Fibroblast of peridontal ligament (primary cell): Measurements from ENCODE around the gene BRSK1.

Experiments used
- DNase-seq: peaks from one replicate; pipeline ENCODE4 v3.0.0-alpha.2; 2010; ENCODE audit errors: extremely low read depth

Gene BRSK1

GRCh38 chr19:55304279-55304978 lies 20.6 kb downstream of the BRSK1 start:
- DNase-seq: no peak

GRCh38 chr19:55304980-55305379 lies 21.2 kb downstream of the BRSK1 start:
- no peak for DNase-seq

GRCh38 chr19:55305491-55305890 lies 21.7 kb downstream of the BRSK1 start:
- peak; percentile 11 for DNase-seq

GRCh38 chr19:55305983-55306562 lies 22.3 kb downstream of the BRSK1 start:
- no peak for DNase-seq

GRCh38 chr19:55306712-55307111 lies 22.9 kb downstream of the BRSK1 start:
- DNase-seq: no peak

GRCh38 chr19:55308281-55308680 lies 24.5 kb downstream of the BRSK1 start:
- no peak for DNase-seq

- no peak for DNase-seq
These were observed 25.7 kb downstream of the BRSK1 start for GRCh38 chr19:55309448-55309847.

- no peak for DNase-seq
These were observed 26.7 kb downstream of the BRSK1 start for GRCh38 chr19:55310498-55310897.

GRCh38 chr19:55311397-55311796 lies 27.6 kb downstream of the BRSK1 start:
- no peak for DNase-seq

GRCh38 chr19:55311797-55312196 lies 28.0 kb downstream of the BRSK1 start:
- no peak for DNase-seq

GRCh38 chr19:55312621-55313512 lies 29.1 kb downstream of the BRSK1 start:
- DNase-seq: no peak

GRCh38 chr19:55314396-55314795 lies 30.6 kb downstream of the BRSK1 start:
- no peak for DNase-seq

GRCh38 chr19:55315956-55316525 lies 32.2 kb downstream of the BRSK1 start:
- DNase-seq: no peak

- no peak for DNase-seq
These were observed 32.8 kb downstream of the BRSK1 start for GRCh38 chr19:55316646-55317045.

GRCh38 chr19:55319785-55320184 lies 36.0 kb downstream of the BRSK1 start:
- DNase-seq: peak; percentile 38

GRCh38 chr19:55320844-55321419 lies 37.1 kb downstream of the BRSK1 start:
- no peak for DNase-seq

GRCh38 chr19:55321466-55322137 lies 37.8 kb downstream of the BRSK1 start:
- no peak for DNase-seq

GRCh38 chr19:55322204-55322885 lies 38.5 kb downstream of the BRSK1 start:
- DNase-seq: no peak

GRCh38 chr19:55324662-55325061 lies 40.9 kb downstream of the BRSK1 start:
- no peak for DNase-seq

- no peak for DNase-seq
These were observed 41.4 kb downstream of the BRSK1 start, which contains the start of gene TMEM150B for GRCh38 chr19:55325172-55325571. Gene TMEM150B (minus strand): TSS chr19:55325341. CDS start chr19:55321036, 4,305 bp downstream.
